Measurements from ENCODE around the gene TFEC. TPM values are rescaled to one million over a fixed set of nuclear protein-coding genes. Genes with fewer than 3 reads are reported as not detected.

TFEC gene
- total RNA-seq, 3 donors from 2014 or later, result 2.3 to 3.8 (median 2.8) TPM

- DNase-seq, result no peak
- intact Hi-C loops (cut with DNase I, micrococcal nuclease), result no loop called here
- H3K36me3 ChIP-seq (ENCODE audit: low read depth), result no peaks in the 10 kb centered on the region
- ATAC-seq, result no peak
- no peak for TF ChIP-seq CTCF (IDR thresholded peaks at IDR 0.05)
- H3K4me1 ChIP-seq (ENCODE audit: low read depth), result no peaks in the 10 kb centered on the region
- no peak overlapping the region for H3K4me3 ChIP-seq
- H3K9me3 ChIP-seq, result no peaks in the 10 kb centered on the region
Observed at GRCh38 chr7:115988401-115988800, 42.2 kb downstream of the TFEC start.

DNA sequence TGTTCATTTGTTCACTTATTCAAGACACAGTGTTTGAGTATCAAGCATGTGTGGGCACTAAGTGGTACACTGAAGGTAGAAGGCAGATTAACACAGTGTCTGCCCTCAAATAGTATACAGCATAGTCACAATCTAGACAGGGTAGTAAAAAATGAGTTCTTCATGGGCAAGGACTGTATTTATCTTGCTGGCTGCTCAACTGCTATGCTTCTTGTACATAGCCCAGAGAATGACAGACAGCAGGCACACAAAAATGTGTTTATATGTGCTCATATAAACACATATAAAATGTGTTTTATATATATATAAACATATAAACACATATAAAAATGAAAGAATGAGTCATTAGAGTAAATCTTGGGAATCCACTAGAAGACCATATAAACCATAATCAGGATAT lies 43.1 kb downstream of the TFEC start:
- TF ChIP-seq CTCF (IDR thresholded peaks at IDR 0.05), result no peak
- no peaks in the 10 kb centered on the region for H3K36me3 ChIP-seq (ENCODE audit: low read depth)
- no peak for ATAC-seq
- intact Hi-C loops (cut with DNase I, micrococcal nuclease), result no loop called here
- H3K4me1 ChIP-seq (ENCODE audit: low read depth), result no peaks in the 10 kb centered on the region
- DNase-seq, result no peak
- H3K4me3 ChIP-seq, result no peak overlapping the region
- H3K9me3 ChIP-seq, result no peaks in the 10 kb centered on the region

GRCh38 chr7:115984105-115984504 lies 46.5 kb downstream of the TFEC start:
- Histone ChIP-seq H3K4me3 (no peak overlapping the region), H3K4me1 (ENCODE audit: low read depth) (no peaks in the 10 kb centered on the region), H3K9me3 (no peaks in the 10 kb centered on the region), H3K36me3 (ENCODE audit: low read depth) (no peaks in the 10 kb centered on the region)
- no peak for ATAC-seq
- intact Hi-C loops (cut with DNase I, micrococcal nuclease), result no loop called here
- TF ChIP-seq CTCF (IDR thresholded peaks at IDR 0.05), result no peak
- DNase-seq, result no peak

GRCh38 chr7:115980159-115980558 lies 50.4 kb downstream of the TFEC start:
- TF ChIP-seq CTCF (IDR thresholded peaks at IDR 0.05), result no peak
- intact Hi-C loops (cut with DNase I, micrococcal nuclease), result no loop called here
- Histone ChIP-seq H3K9me3 (no peaks in the 10 kb centered on the region), H3K4me1 (ENCODE audit: low read depth) (no peaks in the 10 kb centered on the region), H3K4me3 (no peak overlapping the region), H3K36me3 (ENCODE audit: low read depth) (no peaks in the 10 kb centered on the region)
- no peak for ATAC-seq
- DNase-seq, result no peak

DNA sequence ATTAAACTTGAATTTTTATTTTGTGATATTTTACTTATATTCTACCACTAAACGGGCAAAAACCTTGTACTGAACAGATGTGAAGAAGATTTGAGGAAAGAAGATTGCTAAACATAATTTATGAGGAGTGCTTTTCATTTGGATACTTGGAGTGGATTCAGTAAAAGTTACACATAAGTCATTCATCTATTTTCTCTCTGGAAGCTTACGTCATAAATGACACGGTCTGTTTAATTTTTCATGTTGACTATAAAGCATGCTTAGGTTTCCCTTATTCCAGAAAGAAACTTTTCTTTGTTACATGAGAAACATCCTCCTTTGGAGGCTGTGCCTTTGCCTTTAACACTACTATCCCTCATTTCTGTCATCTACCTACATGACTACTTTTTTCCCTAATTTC lies 53.9 kb downstream of the TFEC start:
- DNase-seq, result no peak

More for the DNA sequence above, 53.9 kb downstream of the TFEC start:
- no peak for TF ChIP-seq CTCF (IDR thresholded peaks at IDR 0.05)
- Histone ChIP-seq H3K4me3 (no peak overlapping the region), H3K4me1 (ENCODE audit: low read depth) (no peaks in the 10 kb centered on the region), H3K36me3 (ENCODE audit: low read depth) (no peaks in the 10 kb centered on the region), H3K9me3 (no peaks in the 10 kb centered on the region)
- intact Hi-C loops (cut with DNase I, micrococcal nuclease), result no loop called here
- no peak for ATAC-seq
